Activated gamma-delta T cell (primary cell): Measurements from ENCODE around the gene SH2D7.
A peak's percentile ranks its signal among the peaks of the same experiment; 100 is the strongest.
"Not testable (repeated sequence)": the region's sequence is repeated elsewhere in the genome, so short reads cannot be mapped to it uniquely, and the experiment has no call there.

Experiments
- DNase-seq: peaks from one replicate; lab custom pipeline; 2025; lab: John Stamatoyannopoulos, UW

SH2D7 gene

GRCh38 chr15:78142332-78142731 lies 50.0 kb downstream of the SH2D7 start:
- DNase-seq = no peak

GRCh38 chr15:78146425-78147154 lies 54.2 kb downstream of the SH2D7 start:
- no peak for DNase-seq

GRCh38 chr15:78147566-78147965 lies 55.2 kb downstream of the SH2D7 start:
- no peak for DNase-seq

- no peak for DNase-seq
These were observed 56.2 kb downstream of the SH2D7 start for GRCh38 chr15:78148392-78149067.

- DNase-seq = peak; percentile 99
These were observed 56.9 kb downstream of the SH2D7 start, which contains the start of gene IDH3A for GRCh38 chr15:78149068-78149804. TSS of gene IDH3A (plus strand) at chr15:78149362. CDS start at chr15:78149404, 42 bp downstream.

GRCh38 chr15:78149805-78150751 lies 57.7 kb downstream of the SH2D7 start:
- DNase-seq = no peak

- DNase-seq = not testable (repeated sequence)
These were observed 58.7 kb downstream of the SH2D7 start for GRCh38 chr15:78151075-78151474.
